LNCAP (cell line): ENCODE results near the gene SCARF2.

Source experiments
- TF ChIP-seq, protein P1 (sequence below): fragments of 450-650 bp; IDR thresholded peaks from 2 replicates; pipeline ENCODE4 v1.5.1; 2017; ENCODE audit warnings: mild to moderate bottlenecking

SCARF2 gene

DNA sequence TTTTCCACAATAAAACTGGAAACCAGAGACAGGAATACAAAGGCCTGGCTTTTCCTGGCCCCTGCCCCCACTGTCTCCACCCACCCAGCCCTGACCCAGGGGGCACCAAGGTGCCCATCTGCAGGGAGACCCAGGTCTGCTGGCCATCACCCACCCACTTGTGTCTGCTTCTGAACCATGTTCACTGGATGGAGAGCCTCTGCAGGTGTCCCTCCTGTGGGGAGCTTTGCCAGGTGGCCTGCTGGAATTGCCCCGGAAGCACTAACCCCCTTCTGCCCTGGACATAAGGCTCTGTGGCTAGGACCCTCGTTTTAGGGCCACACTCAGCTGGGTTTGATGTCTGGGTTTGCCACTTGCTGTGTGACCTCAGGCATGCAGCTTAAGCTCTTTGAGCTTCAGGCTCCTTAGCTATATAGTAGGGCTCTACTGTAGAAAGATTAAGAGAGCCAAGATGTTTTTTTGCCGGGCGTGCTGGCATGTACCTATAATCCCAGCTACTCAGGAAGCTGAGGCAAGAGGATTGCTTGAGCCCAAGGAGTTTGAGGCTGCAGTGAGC lies 3.9 kb downstream of the SCARF2 start:
- TF ChIP-seq, protein P1, sequence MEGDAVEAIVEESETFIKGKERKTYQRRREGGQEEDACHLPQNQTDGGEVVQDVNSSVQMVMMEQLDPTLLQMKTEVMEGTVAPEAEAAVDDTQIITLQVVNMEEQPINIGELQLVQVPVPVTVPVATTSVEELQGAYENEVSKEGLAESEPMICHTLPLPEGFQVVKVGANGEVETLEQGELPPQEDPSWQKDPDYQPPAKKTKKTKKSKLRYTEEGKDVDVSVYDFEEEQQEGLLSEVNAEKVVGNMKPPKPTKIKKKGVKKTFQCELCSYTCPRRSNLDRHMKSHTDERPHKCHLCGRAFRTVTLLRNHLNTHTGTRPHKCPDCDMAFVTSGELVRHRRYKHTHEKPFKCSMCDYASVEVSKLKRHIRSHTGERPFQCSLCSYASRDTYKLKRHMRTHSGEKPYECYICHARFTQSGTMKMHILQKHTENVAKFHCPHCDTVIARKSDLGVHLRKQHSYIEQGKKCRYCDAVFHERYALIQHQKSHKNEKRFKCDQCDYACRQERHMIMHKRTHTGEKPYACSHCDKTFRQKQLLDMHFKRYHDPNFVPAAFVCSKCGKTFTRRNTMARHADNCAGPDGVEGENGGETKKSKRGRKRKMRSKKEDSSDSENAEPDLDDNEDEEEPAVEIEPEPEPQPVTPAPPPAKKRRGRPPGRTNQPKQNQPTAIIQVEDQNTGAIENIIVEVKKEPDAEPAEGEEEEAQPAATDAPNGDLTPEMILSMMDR: no peak

DNA sequence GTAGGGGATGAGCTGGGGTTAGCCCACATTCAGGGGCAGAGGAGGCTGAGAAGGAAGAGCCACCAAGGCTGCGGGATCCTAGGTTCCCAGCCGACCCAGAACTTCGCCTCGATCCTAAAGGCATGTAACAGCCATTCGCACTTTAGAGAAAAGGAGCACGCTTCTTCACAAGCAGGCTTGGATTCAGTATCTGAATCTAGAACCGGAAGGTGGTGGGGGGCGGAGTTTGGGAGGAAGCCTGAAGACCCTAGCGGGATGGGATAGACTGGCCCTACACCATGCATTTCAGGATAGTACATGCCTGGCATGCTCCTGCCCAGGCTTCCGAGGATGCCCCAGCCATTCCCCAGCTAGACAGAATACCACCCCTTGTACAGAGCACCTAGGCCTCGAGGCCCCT lies 4.4 kb downstream of the SCARF2 start:
- TF ChIP-seq, protein P1: no peak

- TF ChIP-seq, protein P1: no peak
Measured at GRCh38 chr22:20432244-20432686, 5.4 kb downstream of the SCARF2 start.

- TF ChIP-seq, protein P1: no peak
Measured at GRCh38 chr22:20431511-20432192, 6.0 kb downstream of the SCARF2 start.

GRCh38 chr22:20430720-20431510 lies 6.7 kb downstream of the SCARF2 start:
- TF ChIP-seq, protein P1: peak; percentile 62

GRCh38 chr22:20430101-20430719 lies 7.4 kb downstream of the SCARF2 start:
- TF ChIP-seq, protein P1: no peak

DNA sequence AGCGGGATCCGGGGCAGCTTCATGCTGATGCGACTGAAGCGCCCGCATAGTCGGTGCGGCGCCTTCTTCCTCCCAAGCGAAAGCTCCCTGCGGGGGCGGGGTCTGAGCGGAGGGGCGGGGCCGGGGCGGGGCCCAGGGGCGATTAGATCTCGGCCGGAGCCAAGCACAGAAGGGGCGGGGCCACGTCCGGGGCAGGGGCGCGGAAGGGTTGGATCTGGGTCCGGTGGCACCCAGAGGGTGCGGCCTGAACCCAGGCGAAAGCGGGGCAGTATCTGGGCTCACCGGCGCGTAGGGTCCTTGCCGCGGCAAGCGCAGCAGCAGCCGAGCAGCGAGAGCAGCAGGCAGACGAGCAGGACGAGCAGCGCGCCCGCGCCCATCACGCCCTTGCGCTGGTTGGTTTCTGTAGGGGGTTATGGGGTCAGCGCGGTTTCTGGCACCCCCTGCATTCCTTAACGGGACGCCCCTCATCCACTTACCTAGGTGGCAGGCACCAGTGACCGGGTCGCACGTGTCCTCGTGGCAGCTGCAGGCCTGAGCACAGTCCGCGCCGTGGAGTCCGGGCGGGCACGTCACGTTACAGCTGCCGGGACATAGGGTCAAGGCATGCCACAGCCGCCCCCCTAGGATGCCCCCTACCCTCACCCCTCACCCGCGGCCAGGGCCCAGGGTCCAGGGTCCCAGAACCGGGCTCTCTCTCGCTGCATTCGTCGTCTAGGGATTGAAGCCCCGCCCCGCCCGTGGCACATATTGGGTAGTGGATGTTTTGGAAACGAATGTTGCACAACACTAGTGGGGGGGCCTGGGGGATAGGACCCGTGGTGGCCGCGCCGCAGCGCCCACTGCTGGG lies 8.1 kb downstream of the SCARF2 start:
- TF ChIP-seq, protein P1: no peak
